NCI-H82 treated with DMSO at 0.1 percent for 48 hours (cell line): ENCODE data around the gene MCF2L2.

Experiments used
- DNase-seq: peaks from one replicate; lab custom pipeline; 2025; ENCODE audit not compliant: unreplicated experiment; lab: John Stamatoyannopoulos, UW

The MCF2L2 gene

DNA sequence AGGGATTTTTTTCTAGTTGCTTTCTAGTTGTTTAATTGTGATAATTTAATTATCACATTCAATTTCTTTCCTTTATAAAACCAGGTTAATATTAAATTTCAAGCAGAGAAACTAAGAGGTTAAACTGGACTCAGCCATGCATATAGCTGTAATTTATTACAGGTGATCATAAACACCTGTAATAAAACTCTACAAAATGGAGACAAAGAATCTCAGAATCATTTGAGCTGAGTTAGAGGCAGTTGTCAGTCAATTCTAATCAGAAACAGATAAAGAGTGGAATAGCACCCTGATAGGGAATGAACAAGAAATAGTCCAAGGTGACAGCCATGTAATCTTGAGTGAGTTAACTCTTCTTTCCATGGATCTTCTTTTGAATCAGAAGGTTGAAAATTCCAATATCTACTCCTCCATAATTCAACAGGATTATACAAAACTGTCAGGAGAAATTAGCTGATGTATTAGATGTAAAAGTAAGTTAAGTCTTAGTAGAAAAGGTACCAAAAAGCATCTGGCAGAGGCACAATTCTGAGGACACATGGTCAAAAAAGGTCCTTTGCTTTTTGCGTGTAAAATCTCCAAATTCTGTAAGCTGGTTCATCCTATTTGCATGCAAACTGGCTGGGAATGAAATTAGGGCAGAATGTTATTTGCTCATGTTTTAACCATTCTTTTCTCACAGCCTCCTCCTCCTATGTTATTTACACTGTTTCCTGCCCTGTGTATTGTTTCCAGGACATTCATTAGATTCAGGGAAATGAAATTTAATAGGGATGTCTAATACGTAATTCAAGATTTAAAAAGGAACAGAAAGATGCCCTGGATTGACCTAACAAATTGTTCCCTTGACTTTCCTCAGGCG lies 214.8 kb downstream of the MCF2L2 start:
- no peak for DNase-seq

DNA sequence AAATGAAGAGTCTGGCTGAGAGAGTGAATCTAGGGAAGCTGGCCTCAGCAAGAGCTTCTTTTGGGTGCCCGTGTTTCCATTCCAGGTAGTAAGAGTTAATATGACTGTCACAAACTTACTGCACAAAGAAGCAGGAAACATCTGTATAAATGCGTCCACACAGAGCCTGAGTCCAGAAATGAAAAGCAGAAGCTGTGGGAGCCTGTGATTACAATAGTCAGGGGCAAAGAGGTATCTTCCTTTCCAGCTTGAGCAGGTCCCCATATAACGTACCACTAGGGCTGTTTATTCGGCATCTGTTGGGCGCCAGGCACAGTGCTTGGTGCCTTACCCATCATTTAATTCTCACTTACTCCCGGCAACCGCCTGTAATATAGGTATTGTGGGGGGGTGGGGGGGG lies 215.9 kb downstream of the MCF2L2 start:
- DNase-seq, result no peak

GRCh38 chr3:183212096-183212495 lies 216.3 kb downstream of the MCF2L2 start:
- no peak for DNase-seq

DNA sequence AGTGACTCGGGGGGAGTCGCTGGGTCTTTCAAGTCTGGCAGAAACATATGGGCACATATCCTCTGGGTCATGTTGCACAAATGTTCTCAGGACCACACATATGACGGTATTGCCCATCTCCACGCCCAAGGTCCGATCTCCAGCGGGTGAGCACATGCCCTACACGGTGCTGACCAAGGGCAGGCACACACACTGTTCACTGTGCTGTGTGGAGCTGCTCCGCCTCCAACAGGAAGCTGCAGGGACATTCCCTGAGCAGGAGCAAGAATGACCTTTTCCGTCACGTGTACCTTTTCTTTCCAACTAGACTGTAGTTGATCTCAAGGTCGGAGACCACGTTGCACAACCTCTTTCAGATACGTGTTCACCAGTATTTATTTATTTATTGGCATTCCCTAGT lies 217.1 kb downstream of the MCF2L2 start:
- DNase-seq, result no peak

- DNase-seq, result no peak
Observed at GRCh38 chr3:183210862-183211341, 217.5 kb downstream of the MCF2L2 start.

GRCh38 chr3:183210341-183210740 lies 218.1 kb downstream of the MCF2L2 start:
- DNase-seq, result no peak

- no peak for DNase-seq
Observed at GRCh38 chr3:183208800-183209199, 219.6 kb downstream of the MCF2L2 start.

DNA sequence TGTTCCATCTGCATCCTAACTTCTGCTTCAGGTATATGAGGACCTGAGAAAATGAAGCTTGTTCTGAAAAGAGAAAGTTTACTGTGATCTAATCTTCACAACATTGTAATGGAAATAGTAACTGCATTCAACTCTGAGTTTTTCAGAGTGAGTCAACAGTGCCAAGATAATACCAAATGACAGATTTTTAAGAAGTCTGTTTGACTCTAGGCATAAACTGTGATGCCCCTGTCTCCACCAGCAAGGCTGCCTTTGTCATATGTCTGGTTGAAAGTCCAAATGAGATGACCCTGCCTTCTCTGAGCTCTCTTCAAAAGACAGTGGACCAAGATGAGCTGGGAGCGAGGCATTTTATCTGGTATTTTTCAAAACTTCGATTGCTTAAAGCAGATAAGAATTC lies 220.2 kb downstream of the MCF2L2 start:
- DNase-seq, result no peak

- DNase-seq, result no peak
Observed at GRCh38 chr3:183203670-183204069, 224.7 kb downstream of the MCF2L2 start.

DNA sequence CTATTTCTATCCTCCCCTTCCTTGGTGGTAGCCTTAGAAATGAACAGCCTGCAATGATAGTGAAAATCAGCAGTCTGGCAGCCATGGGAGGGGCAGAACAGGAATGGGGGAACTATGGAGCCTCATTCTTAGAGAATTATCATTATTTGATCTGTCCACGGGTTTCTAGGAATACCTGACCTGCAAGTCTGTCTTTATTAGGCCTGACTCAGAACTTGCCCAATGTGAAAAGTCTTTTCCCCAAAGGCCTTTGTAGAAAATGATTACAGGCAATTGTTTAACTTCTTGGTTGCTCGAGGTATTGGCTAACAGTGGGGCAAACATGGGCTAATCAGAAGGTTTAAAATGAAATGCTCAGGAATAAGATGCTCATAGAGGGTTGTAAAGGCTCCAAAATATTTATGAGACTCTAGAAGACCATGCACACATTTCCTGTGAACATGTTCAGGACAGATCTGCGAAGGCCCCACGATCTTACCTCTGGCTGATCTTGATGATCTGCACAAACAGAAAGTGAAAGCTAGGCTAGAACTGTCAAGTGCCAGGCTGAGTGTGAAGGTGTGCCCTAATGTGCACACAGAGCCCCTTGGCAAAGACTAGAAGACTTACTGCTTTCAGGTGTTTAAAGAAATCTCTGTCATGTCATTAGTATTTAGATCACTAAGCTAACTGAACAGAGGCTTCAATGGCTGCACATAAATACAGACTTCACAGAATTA lies 226.3 kb downstream of the MCF2L2 start:
- no peak for DNase-seq

DNA sequence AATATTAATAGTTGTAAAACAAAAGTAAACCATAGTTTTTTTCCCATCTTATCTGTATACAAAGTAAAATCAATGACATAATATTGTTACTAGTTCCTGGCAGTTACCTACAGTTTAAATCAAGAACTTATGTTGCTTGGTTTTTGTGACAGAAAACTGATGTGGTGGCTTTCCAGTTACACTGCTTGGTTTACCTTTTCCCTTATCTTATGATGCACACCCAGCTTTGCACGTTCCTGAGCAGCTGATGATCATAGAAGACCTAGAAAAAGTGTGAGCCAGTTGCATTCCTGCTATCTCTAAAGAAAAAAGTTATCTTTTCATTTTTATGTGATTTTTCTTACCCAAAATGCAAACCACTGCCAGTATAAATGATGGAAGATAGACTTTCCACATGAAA lies 229.5 kb downstream of the MCF2L2 start:
- DNase-seq, result no peak

GRCh38 chr3:183197734-183198133 lies 230.7 kb downstream of the MCF2L2 start:
- no peak for DNase-seq

DNA sequence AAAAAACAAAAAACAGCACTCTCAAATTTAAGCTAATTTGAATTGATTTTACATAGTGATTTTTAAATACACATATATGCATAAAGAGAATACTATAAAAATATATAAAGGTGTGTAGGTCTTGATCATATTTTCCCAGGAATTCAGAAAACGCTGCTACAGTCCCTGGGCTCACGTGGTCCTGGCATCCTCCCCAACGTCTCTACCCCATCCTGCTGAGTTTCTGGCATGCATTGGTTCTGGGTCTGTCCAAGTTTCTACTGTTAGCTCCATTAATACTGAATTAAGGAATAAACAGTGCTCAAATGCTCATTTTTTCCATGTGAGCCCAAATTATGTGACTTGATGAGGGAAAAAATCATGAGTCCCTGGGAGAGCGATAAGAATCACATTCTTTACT lies 233.2 kb downstream of the MCF2L2 start:
- DNase-seq, result no peak

DNA sequence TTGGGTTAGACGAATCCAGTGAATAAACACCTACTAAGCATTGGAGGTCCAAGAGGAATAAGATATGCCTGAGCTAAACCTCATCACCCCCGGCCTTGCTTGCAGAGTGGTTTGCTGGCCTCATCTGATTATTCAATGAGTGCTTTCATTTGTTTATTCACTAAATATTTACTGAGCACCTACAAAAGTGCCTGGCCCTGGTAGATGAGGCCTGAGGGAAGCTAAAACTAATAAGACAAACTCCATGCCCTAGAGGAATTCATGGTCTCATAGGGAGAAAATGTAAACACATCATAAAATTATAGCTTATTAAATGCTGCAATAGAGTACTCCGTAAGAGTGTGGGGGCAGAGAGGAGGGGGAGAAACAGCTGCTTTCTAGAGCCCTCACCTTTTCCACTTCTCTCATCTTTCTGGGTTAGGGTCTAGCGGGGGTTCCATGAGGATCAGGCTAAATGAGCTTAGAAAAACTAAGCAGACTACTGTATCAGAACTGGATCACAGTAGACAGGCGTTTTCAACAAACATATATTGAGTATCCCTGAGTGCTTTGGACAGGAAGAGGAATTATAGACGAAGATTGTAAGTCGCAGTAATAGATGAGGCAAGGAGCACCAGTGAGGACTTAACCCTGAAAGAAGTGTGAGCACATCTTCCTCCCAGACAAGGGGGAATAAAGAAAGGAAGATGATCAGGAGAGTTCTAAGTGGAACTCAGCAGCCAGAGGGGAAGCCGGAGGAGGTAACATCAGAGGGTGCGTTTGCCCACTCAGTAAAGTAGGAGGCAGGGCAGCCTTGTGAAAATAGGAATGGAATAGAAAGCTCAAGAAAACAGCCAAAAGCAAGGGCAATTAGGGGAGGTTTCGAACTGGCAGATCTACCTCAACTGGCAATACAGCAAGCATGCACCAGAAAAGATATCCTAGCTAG lies 234.4 kb downstream of the MCF2L2 start:
- no peak for DNase-seq

DNA sequence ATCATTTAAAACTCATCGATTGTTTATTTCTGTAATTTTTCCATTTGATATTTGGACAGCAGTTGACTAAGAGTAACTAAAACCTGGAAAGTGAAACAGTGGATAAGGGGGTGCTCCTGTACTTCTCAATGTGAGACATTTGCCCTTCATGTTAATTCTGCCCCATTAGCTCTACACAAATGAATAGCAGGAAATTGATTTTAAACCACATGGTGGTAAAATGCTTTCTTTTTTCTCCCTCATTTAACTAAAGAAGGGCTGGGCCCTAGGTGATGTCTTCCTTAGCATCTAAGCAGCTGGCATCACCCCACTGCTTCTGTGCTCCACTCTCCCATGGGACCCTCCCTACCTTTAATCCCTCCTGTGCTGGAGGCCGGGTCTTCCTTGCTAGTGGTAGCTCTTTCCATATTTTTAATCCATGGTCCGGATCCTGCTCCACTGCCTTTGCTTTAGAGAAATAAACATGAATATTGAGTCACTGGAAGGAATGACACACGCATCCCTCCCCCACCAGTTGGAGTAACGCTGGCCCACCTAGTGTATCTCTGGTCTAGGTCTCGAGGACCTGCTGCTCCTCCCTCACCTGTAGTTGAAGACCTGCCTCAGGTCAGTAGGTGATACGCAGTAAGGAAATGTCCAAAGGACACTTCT lies 235.6 kb downstream of the MCF2L2 start:
- no peak for DNase-seq

GRCh38 chr3:183189641-183190040 lies 238.8 kb downstream of the MCF2L2 start:
- no peak for DNase-seq

DNA sequence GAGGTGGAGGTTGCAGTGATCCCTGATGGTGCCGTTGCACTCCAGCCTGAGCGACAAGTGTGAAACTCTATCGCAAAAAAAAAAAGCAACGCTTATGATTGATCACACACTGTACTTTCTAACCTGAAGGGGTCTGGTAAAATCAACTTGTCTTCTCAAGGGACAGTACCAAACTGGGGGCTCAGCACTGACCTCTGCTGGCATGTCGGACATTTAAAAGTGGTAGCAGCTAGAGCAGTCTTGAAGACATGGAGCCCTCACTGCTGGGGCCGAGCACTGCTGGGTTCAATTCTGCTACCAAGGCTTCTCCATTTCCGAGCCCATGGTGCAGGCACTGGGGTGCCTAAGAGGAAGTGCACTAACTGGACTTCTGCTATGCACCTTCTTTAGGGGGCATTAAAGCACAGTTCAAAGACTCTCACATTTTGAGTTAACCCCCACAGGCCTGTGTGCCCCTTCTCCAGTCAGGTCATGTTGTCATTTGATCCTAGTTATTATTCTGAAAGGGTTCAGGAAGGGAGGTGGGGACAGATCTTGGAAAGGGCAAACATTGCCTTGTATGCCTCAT lies 239.4 kb downstream of the MCF2L2 start:
- DNase-seq, result peak; percentile 17

- DNase-seq, result no peak
Observed at GRCh38 chr3:183185696-183186095, 242.7 kb downstream of the MCF2L2 start.

- DNase-seq, result no peak
Observed at GRCh38 chr3:183182732-183183610, 245.4 kb downstream of the MCF2L2 start.
